Keratinocyte (primary cell): Measurements from ENCODE around the gene TRAP1. TPM values are rescaled to one million over a fixed set of nuclear protein-coding genes. Genes with fewer than 3 reads are reported as not detected.

Experiments used
- DNase-seq: peaks from one replicate; pipeline ENCODE4 v3.0.0-alpha.2; 2011; ENCODE audit warnings: low read depth, missing footprints, low spot score
- FAIRE-seq: peaks from 2 replicates; lab custom pipeline; 2011; peaks lifted over from hg19 to GRCh38; lab: Jason Lieb, UNC
- H2AFZ ChIP-seq: 2 replicates; pipeline ENCODE4 v1.6.0; 2012; ENCODE audit warnings: low read length, control low read depth, inconsistent platforms; ENCODE audit not compliant: control insufficient read depth
- H3K27ac ChIP-seq: 2 replicates; pipeline ENCODE4 v1.5.1; 2011; ENCODE audit warnings: low read length; ENCODE audit not compliant: control insufficient read depth, insufficient read depth
- H3K27me3 ChIP-seq: 3 replicates; pipeline ENCODE4 v1.6.0; 2011; ENCODE audit warnings: low read length; ENCODE audit not compliant: control insufficient read depth, insufficient read depth; ENCODE audit errors: extremely low read depth
- H3K36me3 ChIP-seq, 2 experiments: 2 replicates in 1 of 2; 3 replicates in 1 of 2; pipeline ENCODE4 v1.5.1; 2011; ENCODE audit warnings: low read length in 2 of 2, mild to moderate bottlenecking in 1 of 2; ENCODE audit not compliant: control insufficient read depth in 2 of 2, insufficient read depth in 2 of 2; ENCODE audit errors: extremely low read depth in 1 of 2
- H3K4me1 ChIP-seq: 3 replicates; pipeline ENCODE4 v1.5.1; 2011; ENCODE audit warnings: low read length; ENCODE audit not compliant: control insufficient read depth, insufficient read depth; ENCODE audit errors: extremely low read depth
- H3K4me2 ChIP-seq: 3 replicates; pipeline ENCODE4 v1.6.0; 2011; ENCODE audit warnings: low read depth, low read length; ENCODE audit not compliant: control insufficient read depth, insufficient read depth; ENCODE audit errors: extremely low read depth
- H3K4me3 ChIP-seq, 3 experiments: fragments of 200-600 bp in 1 of 3; sonication (generic) in 1 of 3; 2 replicates in 2 of 3; 3 replicates in 1 of 3; pipeline ENCODE4 v1.5.1; 2011 to 2016; ENCODE audit warnings: low read length in 3 of 3, mild to moderate bottlenecking in 3 of 3, control low read depth in 2 of 3, inconsistent platforms in 1 of 3, low read depth in 1 of 3, mixed read lengths in 1 of 3, mixed run types in 1 of 3, moderate library complexity in 1 of 3; ENCODE audit not compliant: control insufficient read depth in 2 of 3, insufficient read depth in 2 of 3; ENCODE audit errors: extremely low read depth in 1 of 3
- H3K79me2 ChIP-seq: 2 replicates; pipeline ENCODE4 v1.6.0; 2012; ENCODE audit warnings: low read length; ENCODE audit not compliant: control insufficient read depth, insufficient read depth
- H3K9ac ChIP-seq: 3 replicates; pipeline ENCODE4 v1.6.0; 2011; ENCODE audit warnings: low read length; ENCODE audit not compliant: control insufficient read depth, insufficient read depth; ENCODE audit errors: extremely low read depth
- H3K9me1 ChIP-seq: 3 replicates; pipeline ENCODE4 v1.6.0; 2011; ENCODE audit warnings: low read length; ENCODE audit not compliant: control insufficient read depth, insufficient read depth; ENCODE audit errors: extremely low read depth
- H3K9me3 ChIP-seq: 2 replicates; pipeline ENCODE4 v1.5.1; 2012; ENCODE audit warnings: low read depth, low read length; ENCODE audit not compliant: control insufficient read depth
- H4K20me1 ChIP-seq: 3 replicates; pipeline ENCODE4 v1.6.0; 2011; ENCODE audit warnings: low read length; ENCODE audit not compliant: control insufficient read depth, insufficient read depth; ENCODE audit errors: extremely low read depth
- CTCF ChIP-seq, 3 experiments: IDR thresholded peaks in 1 of 3; conservative IDR thresholded peaks in 1 of 3; optimal IDR thresholded peaks in 1 of 3; 2 replicates in 2 of 3; 3 replicates in 1 of 3; pipeline versions ENCODE3 to v1.5.1; 2011; ENCODE audit warnings: low read length in 3 of 3, mild to moderate bottlenecking in 3 of 3, moderate library complexity in 2 of 3, control low read depth in 1 of 3, inconsistent platforms in 1 of 3; ENCODE audit not compliant: insufficient read depth in 2 of 3; ENCODE audit errors: extremely low read depth in 1 of 3
- EZH2 ChIP-seq: IDR thresholded peaks from one replicate; pipeline ENCODE4 v1.6.1; 2012; ENCODE audit warnings: inconsistent platforms, mild to moderate bottlenecking, low read length, moderate library complexity
- dilution Hi-C: fragments of 300-500 bp; cut with MboI; formaldehyde crosslinking; loops from one replicate; pipeline ENCODE4 v1.7.0; 2020; ENCODE audit warnings: low sequenced_read_pairs; ENCODE audit not compliant: extremely low pct_ligation_motif_present
- polyA plus RNA-seq, 5 experiments: library from polyadenylated mRNA; depleted of rRNA in 3 of 5; stranded (reverse) in 3 of 5; stranded (forward) in 1 of 5; unstranded in 1 of 5; fragments of >200 nt; gene quantifications; 1 replicate in 1 of 5; 2 replicates in 3 of 5; 3 replicates in 1 of 5; pipeline versions ENCODE4 v1.2.1 to v1.2.3, GENCODE V29; 2011 to 2012; ENCODE audit warnings: missing spikeins in 2 of 5, low read depth in 1 of 5, low replicate concordance in 1 of 5

TRAP1 gene
- polyA plus RNA-seq, 1 donor (not counting 4 experiments of a cell fraction or from before 2014, with no cell fraction given): 106 TPM

DNA sequence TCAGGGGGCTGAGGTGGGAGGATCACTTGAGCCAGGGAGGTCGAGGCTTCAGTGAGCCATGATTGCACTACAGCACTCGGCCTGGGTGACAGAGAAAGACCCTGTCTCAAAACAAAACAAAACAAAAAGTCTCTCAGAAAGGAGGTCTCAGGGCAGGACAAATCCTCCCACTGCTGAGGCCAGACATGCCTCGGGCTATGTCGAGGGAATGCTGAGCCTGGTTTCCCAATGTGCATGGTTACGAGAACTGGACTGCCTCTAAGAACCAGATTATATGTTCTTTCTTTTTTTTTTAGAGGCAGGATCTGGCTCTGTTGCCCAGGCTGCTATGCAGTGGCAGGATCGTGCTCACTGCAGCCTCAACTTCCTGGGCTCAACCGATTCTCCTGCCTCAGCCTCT is 27.6 kb downstream of the TRAP1 start:
- no peak for DNase-seq
- H3K79me2 ChIP-seq: peaks cover 2% of the 10 kb centered on the region
- no peak overlapping the region for H3K4me3 ChIP-seq
- no peaks in the 10 kb centered on the region for H3K9me3 ChIP-seq
- no peaks in the 10 kb centered on the region for H3K9me1 ChIP-seq
- H4K20me1 ChIP-seq: no peaks in the 10 kb centered on the region
- peaks cover 15 to 21% of the 10 kb centered on the region in 2 experiments for H3K36me3 ChIP-seq
- H3K9ac ChIP-seq: no peak overlapping the region
- no peak overlapping the region for H2AFZ ChIP-seq
- TF ChIP-seq EZH2 (no peak), CTCF (optimal IDR thresholded peaks at IDR 0.05 in 1 of 3, IDR thresholded peaks at IDR 0.05 in 1 of 3, conservative IDR thresholded peaks at IDR 0.05 in 1 of 3; ENCODE audit: extremely low read depth in 1 of 3, insufficient read depth in 2 of 3, low read length in 3 of 3) (no peak)
- no peaks in the 10 kb centered on the region for H3K27me3 ChIP-seq
- FAIRE-seq: no peak
- dilution Hi-C loops: no loop called here
- H3K4me2 ChIP-seq: no peak overlapping the region
- H3K4me1 ChIP-seq: peaks cover 10% of the 10 kb centered on the region
- no peak overlapping the region for H3K27ac ChIP-seq

DNA sequence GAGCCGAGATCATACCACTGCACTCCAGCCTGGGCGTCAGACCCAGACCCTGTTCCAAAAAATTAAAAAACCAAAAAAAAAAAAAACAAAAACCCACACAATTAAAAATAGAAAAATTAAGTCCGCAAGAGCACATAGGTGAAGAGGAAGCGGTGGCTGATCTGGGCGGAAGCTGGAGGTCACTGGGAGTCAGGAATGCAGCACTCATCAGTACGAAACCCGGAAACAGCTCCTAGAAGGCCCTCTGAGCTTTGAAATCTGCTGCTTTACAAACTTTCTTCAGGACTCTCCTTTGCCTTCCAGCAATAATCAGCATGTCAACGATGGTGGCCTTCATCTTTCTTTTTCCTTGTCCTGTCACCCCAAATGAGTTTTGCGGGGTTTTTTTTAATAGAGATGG is 29.5 kb downstream of the TRAP1 start:
- Histone ChIP-seq H4K20me1 (no peaks in the 10 kb centered on the region), H2AFZ (no peak overlapping the region), H3K9ac (no peak overlapping the region), H3K4me1 (peaks cover 10% of the 10 kb centered on the region), H3K79me2 (peaks cover 2% of the 10 kb centered on the region), H3K27me3 (no peaks in the 10 kb centered on the region), H3K9me3 (no peaks in the 10 kb centered on the region), H3K27ac (no peak overlapping the region), H3K4me3 (no peak overlapping the region), H3K4me2 (no peak overlapping the region), H3K36me3 (peaks cover 15 to 26% of the 10 kb centered on the region in 2 experiments), H3K9me1 (no peaks in the 10 kb centered on the region)
- DNase-seq: no peak
- FAIRE-seq: no peak
- TF ChIP-seq EZH2: no peak
- no peak for TF ChIP-seq CTCF (optimal IDR thresholded peaks at IDR 0.05 in 1 of 3, IDR thresholded peaks at IDR 0.05 in 1 of 3, conservative IDR thresholded peaks at IDR 0.05 in 1 of 3; ENCODE audit: extremely low read depth in 1 of 3, insufficient read depth in 2 of 3, low read length in 3 of 3)
- dilution Hi-C loops: no loop called here
